PC-3 (cell line): ENCODE measurements around the gene TANK.
"Not testable (repeated sequence)": the region's sequence is repeated elsewhere in the genome, so short reads cannot be mapped to it uniquely, and the experiment has no call there.

Experiments
- EZH2phosphoT487 ChIP-seq: fragments of 300-600 bp; sonication (generic); IDR thresholded peaks from 2 replicates; pipeline ENCODE4 v1.6.1; 2018; ENCODE audit warnings: mild to moderate bottlenecking, antibody characterized with exemption, low read length, borderline replicate concordance
- TF ChIP-seq, protein P1 (sequence below): fragments of 300-600 bp; sonication (generic); conservative IDR thresholded peaks from 2 replicates; pipeline ENCODE4 v1.5.1; 2017; ENCODE audit warnings: antibody characterized with exemption, low read depth, mild to moderate bottlenecking, low read length

DNA sequence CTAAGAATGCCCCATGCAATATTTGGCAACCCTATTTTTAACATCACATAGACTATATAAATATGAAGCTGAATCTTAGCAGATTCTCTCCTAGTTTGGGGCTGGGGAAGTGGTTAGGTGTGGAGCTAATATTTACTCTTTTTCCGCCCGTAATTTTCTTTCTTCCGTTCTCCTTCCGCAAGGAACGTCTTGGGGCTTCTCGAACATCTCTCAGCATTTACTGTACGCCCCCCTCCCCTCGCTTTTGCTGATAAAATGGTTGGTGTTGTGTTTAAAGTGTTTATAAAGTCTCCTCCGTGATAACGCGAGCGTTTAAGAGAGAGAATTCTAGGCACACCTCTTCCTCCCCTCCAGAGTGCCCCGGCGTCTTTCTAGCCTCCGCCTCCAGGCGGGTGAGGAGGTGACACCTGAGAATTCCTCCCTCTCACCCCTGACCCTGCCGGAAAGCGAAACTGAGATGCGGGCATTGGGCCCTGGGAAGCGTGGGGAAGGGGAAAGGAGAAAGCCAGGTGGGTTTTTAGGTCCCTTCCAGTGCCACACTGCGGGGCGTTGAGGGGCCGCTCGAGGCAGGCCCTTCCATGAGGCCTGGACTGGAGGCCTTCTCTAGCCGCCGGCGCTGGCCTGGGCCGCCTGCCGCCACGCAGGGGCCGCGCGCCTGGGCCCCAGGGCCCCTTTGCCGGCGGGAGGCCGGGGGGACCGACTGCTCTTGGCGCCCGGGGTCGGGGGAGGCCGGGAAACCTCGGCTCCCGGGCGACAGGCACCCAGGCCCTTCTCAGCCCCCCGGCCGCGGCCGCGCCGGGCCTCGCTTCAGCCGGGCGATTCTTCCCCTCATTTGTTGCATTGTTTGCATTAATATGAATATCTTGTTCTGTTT, 84.4 kb downstream of the TANK start:
- TF ChIP-seq, protein P1, sequence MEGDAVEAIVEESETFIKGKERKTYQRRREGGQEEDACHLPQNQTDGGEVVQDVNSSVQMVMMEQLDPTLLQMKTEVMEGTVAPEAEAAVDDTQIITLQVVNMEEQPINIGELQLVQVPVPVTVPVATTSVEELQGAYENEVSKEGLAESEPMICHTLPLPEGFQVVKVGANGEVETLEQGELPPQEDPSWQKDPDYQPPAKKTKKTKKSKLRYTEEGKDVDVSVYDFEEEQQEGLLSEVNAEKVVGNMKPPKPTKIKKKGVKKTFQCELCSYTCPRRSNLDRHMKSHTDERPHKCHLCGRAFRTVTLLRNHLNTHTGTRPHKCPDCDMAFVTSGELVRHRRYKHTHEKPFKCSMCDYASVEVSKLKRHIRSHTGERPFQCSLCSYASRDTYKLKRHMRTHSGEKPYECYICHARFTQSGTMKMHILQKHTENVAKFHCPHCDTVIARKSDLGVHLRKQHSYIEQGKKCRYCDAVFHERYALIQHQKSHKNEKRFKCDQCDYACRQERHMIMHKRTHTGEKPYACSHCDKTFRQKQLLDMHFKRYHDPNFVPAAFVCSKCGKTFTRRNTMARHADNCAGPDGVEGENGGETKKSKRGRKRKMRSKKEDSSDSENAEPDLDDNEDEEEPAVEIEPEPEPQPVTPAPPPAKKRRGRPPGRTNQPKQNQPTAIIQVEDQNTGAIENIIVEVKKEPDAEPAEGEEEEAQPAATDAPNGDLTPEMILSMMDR = not testable (repeated sequence)
- not testable (repeated sequence) for TF ChIP-seq EZH2phosphoT487
